Measurements from ENCODE around the gene IMP4.
A peak's percentile ranks its signal among the peaks of the same experiment; 100 is the strongest.

The IMP4 gene

DNA sequence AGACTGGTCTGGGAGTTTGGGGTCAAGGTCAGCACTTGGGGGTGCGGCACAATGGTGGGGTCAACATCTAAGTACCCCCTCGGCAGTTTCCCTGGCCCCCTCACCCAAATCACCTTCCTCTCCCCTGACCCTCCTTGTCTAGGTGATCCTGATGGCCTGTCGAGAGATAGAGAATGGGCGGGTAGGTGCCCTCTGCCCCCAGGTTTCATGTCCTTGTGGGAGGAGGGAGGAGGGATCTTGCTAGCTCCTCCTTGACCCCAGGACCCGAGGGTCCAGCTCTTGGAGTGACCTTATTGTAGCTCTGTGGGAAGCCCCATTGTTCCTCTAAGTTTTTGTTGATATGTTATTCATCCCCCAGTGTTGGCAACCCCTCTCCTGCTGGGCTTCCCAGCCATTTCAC lies 16.8 kb downstream of the IMP4 start:
- Histone ChIP-seq H3K27ac (ENCODE audit: low read depth, low read length) (no peak overlapping the region), H3K9me2 (replicated peaks; ENCODE audit: control insufficient read depth, low read length) (no peaks in the 10 kb centered on the region), H3K4me2 (ENCODE audit: low read length) (no peak overlapping the region; the same call in 1 of the 2 replicates), H3K4me1 (ENCODE audit: control insufficient read depth, low read length) (peaks cover 33% of the 10 kb centered on the region), H3K27me3 (ENCODE audit: control insufficient read depth, low read length) (no peaks in the 10 kb centered on the region), H3K79me2 (ENCODE audit: control insufficient read depth, low read length) (peaks cover 47% of the 10 kb centered on the region), H3K4me3 (ENCODE audit: low read length) (no peak overlapping the region), H3K9me3 (ENCODE audit: control insufficient read depth, insufficient read depth, low read length) (no peaks in the 10 kb centered on the region), H3F3A (ENCODE audit: control insufficient read depth, insufficient read depth) (peaks cover 23% of the 10 kb centered on the region), H3K36me3 (ENCODE audit: control insufficient read depth, low read length) (peaks cover 58% of the 10 kb centered on the region), H4K20me1 (ENCODE audit: control insufficient read depth, insufficient read depth, low read depth, low read length) (no peaks in the 10 kb centered on the region)
- no peak for TF ChIP-seq EZH2phosphoT487 (IDR thresholded peaks at IDR 0.05; ENCODE audit: borderline replicate concordance, low read length)

DNA sequence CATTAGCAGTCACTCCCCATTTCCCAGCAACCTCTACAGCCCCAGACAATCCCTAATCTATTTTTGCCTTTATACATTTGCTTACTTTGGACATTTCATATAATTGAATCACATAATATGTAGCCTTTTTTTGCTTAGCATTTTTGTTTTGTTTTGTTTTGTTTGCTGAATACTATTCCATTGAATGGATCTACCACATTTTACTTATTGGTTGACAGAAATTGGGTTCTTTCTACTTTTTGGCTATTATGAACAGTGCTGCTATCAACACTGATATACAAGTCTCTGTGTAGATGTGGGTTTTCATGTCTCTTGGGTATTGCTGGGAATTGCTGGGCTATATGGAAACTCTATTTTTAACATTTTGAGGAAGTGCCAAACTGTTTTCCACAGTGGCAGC lies 20.8 kb downstream of the IMP4 start:
- peaks cover 31% of the 10 kb centered on the region for H3F3A ChIP-seq (ENCODE audit: control insufficient read depth, insufficient read depth)
- peaks cover 39% of the 10 kb centered on the region for H3K79me2 ChIP-seq (ENCODE audit: control insufficient read depth, low read length)
- H3K4me1 ChIP-seq (ENCODE audit: control insufficient read depth, low read length) = peaks cover 42% of the 10 kb centered on the region
- H4K20me1 ChIP-seq (ENCODE audit: control insufficient read depth, insufficient read depth, low read depth, low read length) = no peaks in the 10 kb centered on the region
- peaks cover 56% of the 10 kb centered on the region for H3K36me3 ChIP-seq (ENCODE audit: control insufficient read depth, low read length)
- TF ChIP-seq, protein P1, sequence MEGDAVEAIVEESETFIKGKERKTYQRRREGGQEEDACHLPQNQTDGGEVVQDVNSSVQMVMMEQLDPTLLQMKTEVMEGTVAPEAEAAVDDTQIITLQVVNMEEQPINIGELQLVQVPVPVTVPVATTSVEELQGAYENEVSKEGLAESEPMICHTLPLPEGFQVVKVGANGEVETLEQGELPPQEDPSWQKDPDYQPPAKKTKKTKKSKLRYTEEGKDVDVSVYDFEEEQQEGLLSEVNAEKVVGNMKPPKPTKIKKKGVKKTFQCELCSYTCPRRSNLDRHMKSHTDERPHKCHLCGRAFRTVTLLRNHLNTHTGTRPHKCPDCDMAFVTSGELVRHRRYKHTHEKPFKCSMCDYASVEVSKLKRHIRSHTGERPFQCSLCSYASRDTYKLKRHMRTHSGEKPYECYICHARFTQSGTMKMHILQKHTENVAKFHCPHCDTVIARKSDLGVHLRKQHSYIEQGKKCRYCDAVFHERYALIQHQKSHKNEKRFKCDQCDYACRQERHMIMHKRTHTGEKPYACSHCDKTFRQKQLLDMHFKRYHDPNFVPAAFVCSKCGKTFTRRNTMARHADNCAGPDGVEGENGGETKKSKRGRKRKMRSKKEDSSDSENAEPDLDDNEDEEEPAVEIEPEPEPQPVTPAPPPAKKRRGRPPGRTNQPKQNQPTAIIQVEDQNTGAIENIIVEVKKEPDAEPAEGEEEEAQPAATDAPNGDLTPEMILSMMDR (IDR thresholded peaks at IDR 0.05; ENCODE audit: low read depth, low read length, poor library complexity, severe bottlenecking) = no peak
- TF ChIP-seq EZH2phosphoT487 (IDR thresholded peaks at IDR 0.05; ENCODE audit: borderline replicate concordance, low read length) = no peak
- H3K27me3 ChIP-seq (ENCODE audit: control insufficient read depth, low read length) = no peaks in the 10 kb centered on the region
- no peak overlapping the region for H3K27ac ChIP-seq (ENCODE audit: low read depth, low read length)
- H3K9me3 ChIP-seq (ENCODE audit: control insufficient read depth, insufficient read depth, low read length) = no peaks in the 10 kb centered on the region
- H3K9me2 ChIP-seq (replicated peaks; ENCODE audit: control insufficient read depth, low read length) = no peaks in the 10 kb centered on the region
- H3K4me3 ChIP-seq (ENCODE audit: low read length) = no peak overlapping the region
- H3K4me2 ChIP-seq (ENCODE audit: low read length) = no peak overlapping the region

DNA sequence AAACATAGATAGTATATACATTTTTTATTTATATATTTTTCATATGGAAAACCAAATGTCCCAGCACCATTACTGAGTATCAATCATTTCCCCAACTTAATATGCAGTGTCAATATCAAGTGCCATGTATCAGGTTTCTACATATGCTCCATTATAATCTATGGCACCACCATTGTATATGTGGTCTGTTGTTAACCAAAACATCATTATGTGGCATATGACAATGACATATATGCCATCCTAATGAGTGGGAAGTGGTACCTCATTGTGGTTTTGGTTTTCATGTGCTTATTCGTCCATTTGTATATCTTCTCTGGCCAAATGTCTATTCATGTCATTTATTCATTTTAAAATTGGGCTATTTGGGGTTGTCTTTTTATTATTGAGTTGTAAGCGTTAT lies 22.4 kb downstream of the IMP4 start:
- Histone ChIP-seq H3K9me3 (ENCODE audit: control insufficient read depth, insufficient read depth, low read length) (no peaks in the 10 kb centered on the region), H3K79me2 (ENCODE audit: control insufficient read depth, low read length) (peaks cover 45% of the 10 kb centered on the region), H3K4me3 (ENCODE audit: low read length) (no peak overlapping the region), H3K4me2 (ENCODE audit: low read length) (no peak overlapping the region), H3K9me2 (replicated peaks; ENCODE audit: control insufficient read depth, low read length) (no peaks in the 10 kb centered on the region), H4K20me1 (ENCODE audit: control insufficient read depth, insufficient read depth, low read depth, low read length) (no peaks in the 10 kb centered on the region), H3F3A (ENCODE audit: control insufficient read depth, insufficient read depth) (peaks cover 47% of the 10 kb centered on the region), H3K27me3 (ENCODE audit: control insufficient read depth, low read length) (no peaks in the 10 kb centered on the region), H3K27ac (ENCODE audit: low read depth, low read length) (no peak overlapping the region), H3K4me1 (ENCODE audit: control insufficient read depth, low read length) (peaks cover 47% of the 10 kb centered on the region), H3K36me3 (ENCODE audit: control insufficient read depth, low read length) (peaks cover 55% of the 10 kb centered on the region)
- TF ChIP-seq, protein P1 (IDR thresholded peaks at IDR 0.05; ENCODE audit: low read depth, low read length, poor library complexity, severe bottlenecking) = no peak
- TF ChIP-seq EZH2phosphoT487 (IDR thresholded peaks at IDR 0.05; ENCODE audit: borderline replicate concordance, low read length) = no peak

DNA sequence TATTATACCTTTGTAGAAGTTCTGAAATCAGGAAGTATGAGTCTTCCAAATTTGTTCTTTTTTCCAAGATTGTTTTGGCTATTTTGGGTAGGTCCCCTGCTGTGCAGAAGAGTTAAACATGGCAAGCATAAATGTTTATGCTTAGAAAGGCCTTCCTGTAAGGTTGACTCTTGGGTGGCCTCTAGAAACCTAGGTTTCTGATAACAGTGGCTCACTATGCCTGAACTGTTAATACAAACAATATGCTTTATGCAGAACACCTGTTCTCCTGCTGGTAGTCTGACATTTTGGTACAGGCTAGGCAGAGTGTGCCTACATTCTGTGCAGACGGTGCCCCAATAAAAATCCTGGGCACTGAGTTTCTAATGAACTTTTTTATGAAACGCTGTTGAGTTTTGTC lies 23.3 kb downstream of the IMP4 start:
- no peaks in the 10 kb centered on the region for H3K9me3 ChIP-seq (ENCODE audit: control insufficient read depth, insufficient read depth, low read length)
- H3K79me2 ChIP-seq (ENCODE audit: control insufficient read depth, low read length) = peaks cover 54% of the 10 kb centered on the region
- peaks cover 48% of the 10 kb centered on the region for H3F3A ChIP-seq (ENCODE audit: control insufficient read depth, insufficient read depth)
- H3K9me2 ChIP-seq (replicated peaks; ENCODE audit: control insufficient read depth, low read length) = no peaks in the 10 kb centered on the region
- H3K4me1 ChIP-seq (ENCODE audit: control insufficient read depth, low read length) = peaks cover 52% of the 10 kb centered on the region
- peaks cover 60% of the 10 kb centered on the region for H3K36me3 ChIP-seq (ENCODE audit: control insufficient read depth, low read length)
- no peak overlapping the region for H3K4me3 ChIP-seq (ENCODE audit: low read length)
- no peak for TF ChIP-seq EZH2phosphoT487 (IDR thresholded peaks at IDR 0.05; ENCODE audit: borderline replicate concordance, low read length)
- TF ChIP-seq, protein P1 (IDR thresholded peaks at IDR 0.05; ENCODE audit: low read depth, low read length, poor library complexity, severe bottlenecking) = no peak
- 0 out of 2 replicates have a peak overlapping the region, but pooled peaks have one; percentile 5 for H3K4me2 ChIP-seq (ENCODE audit: low read length)
- no peaks in the 10 kb centered on the region for H3K27me3 ChIP-seq (ENCODE audit: control insufficient read depth, low read length)
- H3K27ac ChIP-seq (ENCODE audit: low read depth, low read length) = 0 out of 2 replicates have a peak overlapping the region, but pooled peaks have one; percentile 6
- no peaks in the 10 kb centered on the region for H4K20me1 ChIP-seq (ENCODE audit: control insufficient read depth, insufficient read depth, low read depth, low read length)
